Brain pericyte (primary cell): Measurements from ENCODE around the gene FAM117B.
"Not testable (repeated sequence)": the region's sequence is repeated elsewhere in the genome, so short reads cannot be mapped to it uniquely, and the experiment has no call there.

Source experiments
- DNase-seq: peaks from one replicate; pipeline ENCODE4 v3.0.0-alpha.2; 2012; ENCODE audit warnings: low read depth, low spot score

FAM117B gene

GRCh38 chr2:202638721-202639120 lies 4.0 kb downstream of the FAM117B start:
- DNase-seq: no peak

GRCh38 chr2:202639231-202639630 lies 4.5 kb downstream of the FAM117B start:
- DNase-seq: no peak

GRCh38 chr2:202642567-202642966 lies 7.8 kb downstream of the FAM117B start:
- no peak for DNase-seq

GRCh38 chr2:202643012-202643858 lies 8.5 kb downstream of the FAM117B start:
- DNase-seq: no peak

GRCh38 chr2:202652119-202652518 lies 17.4 kb downstream of the FAM117B start:
- DNase-seq: no peak

- DNase-seq: no peak
These were observed 19.1 kb downstream of the FAM117B start for GRCh38 chr2:202653890-202654289.

- DNase-seq: no peak
These were observed 23.1 kb downstream of the FAM117B start for GRCh38 chr2:202657876-202658275.

- no peak for DNase-seq
These were observed 26.0 kb downstream of the FAM117B start for GRCh38 chr2:202660796-202661195.

- no peak for DNase-seq
These were observed 35.1 kb downstream of the FAM117B start for GRCh38 chr2:202669841-202670240.

GRCh38 chr2:202671317-202672035 lies 36.7 kb downstream of the FAM117B start:
- no peak for DNase-seq

- not testable (repeated sequence) for DNase-seq
These were observed 40.3 kb downstream of the FAM117B start for GRCh38 chr2:202675097-202675496.

- no peak for DNase-seq
These were observed 45.2 kb downstream of the FAM117B start for GRCh38 chr2:202679980-202680379.

GRCh38 chr2:202680512-202680911 lies 45.7 kb downstream of the FAM117B start:
- DNase-seq: no peak

- DNase-seq: no peak
These were observed 47.0 kb downstream of the FAM117B start for GRCh38 chr2:202681688-202682205.

- DNase-seq: no peak
These were observed 47.5 kb downstream of the FAM117B start for GRCh38 chr2:202682274-202682673.

- DNase-seq: no peak
These were observed 52.5 kb downstream of the FAM117B start for GRCh38 chr2:202687276-202687675.

- DNase-seq: no peak
These were observed 54.7 kb downstream of the FAM117B start for GRCh38 chr2:202689459-202689858.

- no peak for DNase-seq
These were observed 55.1 kb downstream of the FAM117B start for GRCh38 chr2:202689898-202690297.

- DNase-seq: no peak
These were observed 55.6 kb downstream of the FAM117B start for GRCh38 chr2:202690321-202690900.

- DNase-seq: no peak
These were observed 58.7 kb downstream of the FAM117B start for GRCh38 chr2:202693503-202693902.

- no peak for DNase-seq
These were observed 60.4 kb downstream of the FAM117B start for GRCh38 chr2:202695166-202695565.
